T1000 (cell line): ENCODE measurements around the gene TIAM1.
"Not testable (repeated sequence)": the region's sequence is repeated elsewhere in the genome, so short reads cannot be mapped to it uniquely, and the experiment has no call there.

Experiments used
- DNase-seq: peaks from one replicate; lab custom pipeline; 2025; ENCODE audit warnings: mixed read lengths; lab: John Stamatoyannopoulos, UW

The TIAM1 gene

GRCh38 chr21:31252091-31252490, 92.0 kb downstream of the TIAM1 start:
- DNase-seq: no peak

GRCh38 chr21:31251686-31252085, 92.4 kb downstream of the TIAM1 start:
- no peak for DNase-seq

DNA sequence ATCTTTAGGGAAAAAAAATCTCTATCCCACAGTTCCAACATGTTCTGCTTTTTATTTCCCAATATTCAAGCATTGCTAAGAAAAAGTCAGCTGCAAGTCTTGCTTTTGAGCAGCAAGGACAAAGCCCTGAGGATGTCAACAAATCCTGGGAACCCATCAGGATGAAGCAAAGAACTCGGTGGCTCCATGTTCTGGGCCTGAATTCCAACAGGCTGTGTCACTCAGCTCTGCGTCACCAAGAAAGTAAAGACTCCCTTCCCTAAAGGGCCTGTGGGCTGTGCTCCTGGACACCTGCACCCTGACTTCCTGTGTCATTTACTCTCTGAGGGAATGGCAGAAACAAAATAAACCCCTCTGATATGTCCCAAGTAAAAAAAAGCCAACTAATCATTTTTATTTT, 95.5 kb downstream of the TIAM1 start:
- peak; percentile 61 for DNase-seq

GRCh38 chr21:31243611-31244010, 100.5 kb downstream of the TIAM1 start:
- DNase-seq: no peak

GRCh38 chr21:31236528-31236927, 107.5 kb downstream of the TIAM1 start:
- DNase-seq: no peak

GRCh38 chr21:31235671-31236450, 108.2 kb downstream of the TIAM1 start:
- peak; percentile 16 for DNase-seq

- no peak for DNase-seq
Measured at GRCh38 chr21:31234936-31235335, 109.1 kb downstream of the TIAM1 start.

- no peak for DNase-seq
Measured at GRCh38 chr21:31233711-31234110, 110.3 kb downstream of the TIAM1 start.

GRCh38 chr21:31232344-31232743, 111.7 kb downstream of the TIAM1 start:
- DNase-seq: no peak

GRCh38 chr21:31230937-31231336, 113.1 kb downstream of the TIAM1 start:
- no peak for DNase-seq

DNA sequence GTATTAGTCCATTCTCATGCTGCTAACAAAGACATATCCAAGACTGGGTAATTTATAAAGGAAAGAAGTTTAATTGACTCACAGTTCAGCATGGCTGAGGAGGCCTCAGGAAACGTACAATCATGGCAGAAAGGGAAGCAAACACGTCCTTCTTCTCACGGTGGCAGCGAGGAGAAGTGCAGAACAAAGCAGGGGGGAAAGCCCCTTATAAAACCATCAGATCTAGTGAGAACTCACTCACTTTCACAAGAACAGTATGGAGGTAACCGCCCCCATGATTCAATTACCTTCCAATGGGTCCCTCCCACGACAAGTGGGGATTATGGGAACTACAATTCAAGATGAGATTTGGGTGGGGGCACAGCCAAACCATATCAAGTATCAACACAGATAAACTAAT, 115.3 kb downstream of the TIAM1 start:
- DNase-seq: not testable (repeated sequence)

GRCh38 chr21:31225713-31226112, 118.3 kb downstream of the TIAM1 start:
- no peak for DNase-seq

- no peak for DNase-seq
Measured at GRCh38 chr21:31222142-31222541, 121.9 kb downstream of the TIAM1 start.

DNA sequence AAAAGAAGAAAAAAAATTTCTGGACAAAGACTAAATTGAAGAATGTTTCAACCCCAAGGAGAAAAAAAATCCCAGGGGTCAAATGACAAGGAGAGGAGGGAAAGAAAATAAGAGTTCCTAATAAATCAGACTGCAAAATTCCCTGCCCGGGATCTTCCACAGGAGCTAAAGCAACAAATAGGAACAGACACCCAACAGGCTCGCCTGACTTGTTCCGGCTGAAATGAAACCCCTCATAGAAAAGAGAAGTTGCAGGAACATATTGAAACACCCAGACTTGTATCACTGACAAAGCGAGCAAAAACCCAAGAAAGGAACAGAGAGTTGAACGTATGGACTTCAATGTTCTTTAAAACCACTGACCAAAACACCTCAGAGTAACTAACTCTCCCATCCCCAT, 123.0 kb downstream of the TIAM1 start:
- DNase-seq: no peak

- peak; percentile 26 for DNase-seq
Measured at GRCh38 chr21:31220575-31220974, 123.5 kb downstream of the TIAM1 start.

DNA sequence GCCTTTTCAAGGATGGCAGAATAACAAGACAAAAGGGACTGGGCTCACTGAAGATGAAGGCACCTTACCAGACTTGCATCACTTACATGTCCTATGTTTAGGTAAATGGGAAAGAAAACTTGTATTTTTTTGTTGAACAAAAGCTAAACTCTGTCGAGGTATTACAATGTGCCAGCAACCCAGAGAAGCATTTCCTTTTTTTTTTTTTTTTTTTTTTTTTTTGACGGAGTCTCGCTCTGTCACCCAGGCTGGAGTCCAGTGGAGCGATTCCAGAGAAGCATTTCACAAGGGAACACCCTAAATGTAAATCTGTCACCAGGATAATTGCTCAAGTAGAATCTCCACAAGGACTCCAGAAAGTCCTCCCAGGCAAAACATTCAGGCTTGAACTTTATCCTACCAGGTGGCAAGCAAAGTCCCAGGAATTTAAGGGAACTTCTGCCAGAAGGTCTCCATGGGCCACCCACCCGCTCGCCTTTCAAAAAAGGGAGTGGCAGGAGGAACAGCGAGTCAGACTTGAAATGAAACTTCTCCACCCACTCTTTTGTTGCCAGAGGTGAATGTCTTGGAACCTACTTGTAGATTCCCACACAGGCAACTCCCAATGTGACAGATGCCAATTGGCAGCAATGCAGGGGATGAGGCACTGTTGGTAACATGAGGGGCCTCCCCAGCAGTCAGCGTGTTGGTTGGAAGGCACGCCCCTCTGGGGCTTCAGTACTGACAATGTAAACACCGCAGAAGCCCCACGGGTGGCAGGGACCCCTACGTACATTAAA, 125.0 kb downstream of the TIAM1 start:
- DNase-seq: no peak

DNA sequence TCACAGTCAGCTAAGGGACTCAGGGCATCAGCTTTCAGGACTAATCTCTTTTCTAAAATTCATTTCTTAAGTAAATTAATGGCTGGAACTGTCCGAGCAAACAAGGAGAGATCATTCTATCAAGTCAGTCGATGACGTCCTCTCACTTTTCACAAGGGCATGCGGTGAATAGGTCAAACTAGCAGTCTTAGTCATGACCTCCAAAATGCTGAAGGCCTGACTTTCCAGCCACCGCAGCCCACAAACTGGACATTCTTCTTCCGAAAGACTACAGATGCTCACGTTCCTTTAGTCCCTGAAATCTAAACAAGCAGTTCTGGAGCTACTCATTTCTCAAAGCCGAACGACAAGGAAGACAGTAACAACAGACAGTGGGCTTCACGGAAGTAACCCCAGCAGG, 127.9 kb downstream of the TIAM1 start:
- no peak for DNase-seq

DNA sequence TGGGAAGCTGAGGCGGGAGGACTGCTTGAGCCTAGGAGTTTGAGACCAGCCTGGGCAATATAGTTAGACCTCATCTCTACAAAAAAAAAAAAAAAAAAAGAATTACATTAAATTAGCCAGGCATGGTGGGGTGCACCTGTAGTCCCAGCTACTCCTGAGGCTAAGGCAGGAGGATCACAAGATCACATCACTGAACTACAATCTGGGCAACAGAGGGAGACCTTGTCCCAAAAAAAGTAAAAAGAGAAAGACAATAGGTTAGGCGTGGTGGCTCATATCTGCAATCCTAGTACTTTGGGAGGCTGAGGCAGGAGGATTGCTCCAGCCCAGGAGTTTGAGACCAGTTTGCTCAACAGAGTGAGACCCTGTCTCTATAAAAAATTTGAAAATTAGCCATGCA, 130.3 kb downstream of the TIAM1 start:
- no peak for DNase-seq

- no peak for DNase-seq
Measured at GRCh38 chr21:31211836-31212235, 132.2 kb downstream of the TIAM1 start.

- DNase-seq: no peak
Measured at GRCh38 chr21:31205412-31205811, 138.6 kb downstream of the TIAM1 start.

GRCh38 chr21:31204801-31205200, 139.3 kb downstream of the TIAM1 start:
- DNase-seq: no peak

GRCh38 chr21:31203431-31204054, 140.5 kb downstream of the TIAM1 start:
- no peak for DNase-seq

DNA sequence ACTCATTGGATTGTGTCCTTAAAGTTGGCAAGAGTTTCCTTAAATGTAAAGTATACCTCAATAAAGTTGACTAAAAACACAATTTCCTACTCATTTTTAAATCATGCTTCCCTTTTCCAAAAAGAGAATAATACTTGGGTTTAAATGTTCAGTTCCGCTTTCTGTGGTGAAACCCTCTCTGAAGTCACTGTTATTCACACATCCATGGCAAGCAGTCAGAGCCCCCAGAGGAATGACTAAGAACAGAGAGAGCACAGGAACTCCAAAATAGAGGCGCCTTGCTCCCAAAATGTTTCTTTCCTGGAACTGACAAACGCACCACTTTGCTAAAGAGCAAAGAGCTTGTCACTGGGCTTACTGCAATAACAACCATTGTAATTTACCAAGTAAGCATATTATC, 142.5 kb downstream of the TIAM1 start:
- DNase-seq: no peak
